Activated CD8-positive, alpha-beta memory T cell treated with anti-CD3 and anti-CD28 coated beads, Interleukin-2, amount 50 U/mL, for 4 hours (primary cell): Measurements from ENCODE around the gene EIF4E2.

Experiments used
- DNase-seq: peaks from one replicate; pipeline ENCODE4 v3.0.0-alpha.2; 2020

EIF4E2 gene

DNA sequence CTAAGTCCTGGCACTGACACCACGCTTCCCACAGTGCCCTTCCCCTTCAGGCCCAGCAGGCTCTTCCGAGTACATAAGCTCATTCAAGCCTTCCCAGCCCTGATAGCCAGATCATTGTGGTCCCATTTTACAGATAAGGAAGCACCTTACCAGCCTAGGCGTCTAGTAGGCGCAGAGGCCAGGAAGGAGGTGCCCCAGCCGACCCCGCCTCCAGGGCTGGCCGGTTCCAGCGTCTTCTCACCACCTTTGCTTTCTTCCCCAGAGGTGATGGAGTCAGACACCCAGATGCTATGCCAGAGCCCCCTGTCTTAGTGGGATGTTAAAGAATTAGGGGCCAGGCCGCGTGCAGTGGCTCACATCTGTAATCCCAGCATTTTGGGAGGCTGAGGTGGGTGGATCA, 54.0 kb downstream of the EIF4E2 start:
- DNase-seq = no peak

DNA sequence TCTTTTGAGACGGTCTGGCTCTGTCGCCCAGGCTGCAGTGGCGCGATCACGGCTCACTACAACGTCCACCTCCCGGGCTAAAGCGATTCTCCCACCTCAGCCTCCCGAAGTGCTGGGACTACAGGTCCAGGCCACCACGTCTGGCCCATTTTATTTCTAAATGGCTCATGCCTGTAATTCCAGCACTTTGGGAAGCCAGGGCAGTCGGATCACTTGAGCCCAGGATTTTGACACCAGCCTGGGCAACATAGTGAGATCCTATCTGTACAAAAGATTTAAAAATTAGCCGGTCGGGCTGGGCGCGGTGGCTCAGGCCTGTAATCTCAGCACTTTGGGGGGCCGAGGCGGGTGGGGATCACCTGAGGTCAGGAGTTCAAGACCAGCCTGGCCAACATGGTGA, 56.5 kb downstream of the EIF4E2 start:
- DNase-seq = no peak

DNA sequence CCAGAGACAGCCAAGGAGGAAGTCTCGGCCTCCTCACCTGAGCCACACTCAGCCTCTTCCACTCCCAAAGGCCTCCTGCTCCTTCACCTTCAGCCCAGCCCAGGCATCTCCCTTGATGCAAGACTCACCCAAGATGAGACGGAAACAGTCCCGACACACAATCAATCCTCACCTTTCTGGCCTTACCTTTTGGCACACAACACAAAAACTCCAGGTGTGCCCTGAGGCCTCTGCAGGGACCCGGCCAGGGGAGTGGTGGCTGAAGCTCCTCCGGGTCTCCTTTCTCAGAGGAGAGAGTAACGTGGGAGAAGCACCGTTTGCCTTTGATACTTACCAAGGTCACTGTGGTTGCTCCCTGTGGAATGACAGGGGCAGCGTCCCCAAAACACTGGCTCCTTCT, 59.1 kb downstream of the EIF4E2 start:
- no peak for DNase-seq

DNA sequence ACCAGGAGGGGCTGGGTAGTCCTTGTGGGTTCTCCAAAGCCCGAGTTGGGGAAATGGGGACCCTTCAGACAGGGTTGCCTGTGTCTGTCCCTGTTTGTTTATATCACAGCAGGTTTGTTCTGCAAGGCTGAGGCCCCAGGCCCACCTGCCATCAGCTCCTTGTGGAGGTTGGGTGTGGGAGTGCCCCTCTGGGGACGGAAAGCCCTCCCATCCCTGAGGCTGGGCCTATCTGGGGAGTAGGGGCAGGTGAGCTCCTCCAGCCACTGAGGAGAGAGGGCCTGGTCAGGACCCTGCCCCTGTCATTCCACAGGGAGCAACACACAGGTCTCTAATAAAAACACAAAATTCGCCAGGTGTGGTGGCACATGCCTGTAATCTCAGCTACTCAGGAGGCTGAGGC, 59.6 kb downstream of the EIF4E2 start:
- DNase-seq = no peak

DNA sequence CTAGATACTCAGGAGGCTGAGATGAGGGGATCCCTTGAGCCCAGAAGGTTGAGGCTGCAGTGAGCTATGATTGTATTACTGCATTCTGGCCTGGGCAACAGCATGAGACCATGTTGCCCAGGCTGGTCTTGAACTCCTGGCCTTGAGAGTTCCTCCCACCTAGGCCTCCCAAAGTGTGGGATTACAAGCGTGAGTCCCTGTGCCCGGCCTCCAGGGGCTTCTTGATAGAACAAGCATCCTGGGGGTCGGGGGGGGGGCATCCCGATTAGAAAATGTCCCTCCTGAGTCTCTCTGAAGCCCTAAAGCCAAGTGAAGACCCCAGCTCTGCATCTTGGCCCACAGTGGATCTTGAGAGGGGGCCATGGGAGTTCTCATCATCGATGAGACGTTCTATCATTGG, 60.6 kb downstream of the EIF4E2 start:
- no peak for DNase-seq

DNA sequence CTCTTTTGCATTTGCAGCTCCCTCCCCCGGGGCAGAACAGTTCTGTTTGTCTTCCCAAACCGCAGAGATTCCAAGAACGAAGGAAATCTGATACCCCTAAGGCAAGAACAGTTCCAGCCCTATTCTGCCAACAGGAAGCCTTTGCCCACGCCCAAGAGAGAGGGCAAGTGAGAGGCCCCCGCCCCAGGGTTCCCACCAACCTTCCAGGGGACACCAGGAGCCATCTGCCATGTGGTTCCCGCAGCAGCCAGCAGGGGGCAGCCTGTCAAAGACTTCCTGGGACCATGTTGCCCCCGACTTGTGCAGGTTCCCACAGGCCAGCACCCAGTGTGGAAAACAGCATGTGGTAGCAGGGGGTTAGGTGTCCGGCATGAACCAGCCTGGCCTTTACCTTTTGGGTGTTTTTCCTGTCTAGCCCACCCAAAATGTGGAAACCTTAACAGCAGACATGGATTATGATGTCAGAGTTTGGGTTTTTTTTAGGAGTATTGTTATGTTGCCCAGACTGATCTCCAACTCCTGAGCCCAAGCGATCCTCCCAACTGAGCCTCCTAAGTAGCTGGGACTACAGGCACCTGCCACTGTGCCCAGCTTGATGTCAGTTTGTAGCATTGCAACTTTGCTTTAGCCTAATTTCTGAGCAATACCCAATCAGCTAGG, 61.2 kb downstream of the EIF4E2 start:
- DNase-seq = peak; percentile 76

DNA sequence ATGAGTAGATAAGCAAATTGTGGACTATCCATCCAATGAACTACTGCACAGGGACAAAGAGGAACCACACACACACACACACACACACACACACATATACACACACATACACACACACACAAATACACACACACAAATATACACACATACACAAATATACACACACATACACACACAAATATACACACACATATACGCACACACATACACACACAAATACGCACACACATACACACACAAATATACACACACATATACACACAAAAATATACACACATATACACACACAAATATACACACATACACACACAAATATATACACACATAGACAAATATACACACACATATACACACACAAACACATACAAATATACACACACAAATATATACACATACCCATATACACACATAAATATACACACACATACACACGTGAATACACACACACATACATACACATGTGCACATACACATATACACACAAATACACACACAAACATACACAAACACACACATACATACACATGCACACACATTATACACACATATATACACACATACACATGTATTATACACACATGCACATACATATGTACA, 63.1 kb downstream of the EIF4E2 start:
- DNase-seq = no peak

DNA sequence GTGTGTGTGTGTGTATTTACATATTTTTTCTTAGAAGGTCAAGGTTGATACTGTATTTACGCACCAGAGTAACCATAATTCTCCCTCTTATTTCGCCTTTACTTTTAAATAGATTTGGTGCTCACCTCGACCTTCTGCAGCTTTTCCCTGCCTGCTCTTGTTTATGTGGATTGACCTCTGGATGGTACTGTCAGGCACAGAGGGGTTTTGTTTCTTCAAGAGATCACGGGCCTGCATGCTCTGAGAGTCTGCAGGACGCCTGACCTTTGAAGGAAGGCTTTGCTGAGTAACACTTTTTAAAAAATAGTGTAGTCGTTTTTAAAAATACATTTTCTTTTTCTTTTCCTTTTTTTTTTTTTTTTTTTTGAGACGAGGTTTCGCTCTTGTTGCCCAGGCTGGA, 64.8 kb downstream of the EIF4E2 start:
- DNase-seq = no peak
